GM19239 (cell line): ENCODE results near the gene CCDC9B.
A peak's percentile ranks its signal among the peaks of the same experiment; 100 is the strongest.

Experiments used
- DNase-seq: peaks from one replicate; pipeline ENCODE4 v3.0.0; 2011; ENCODE audit warnings: low spot score; ENCODE audit not compliant: insufficient read length
- FAIRE-seq: peaks from 2 replicates; lab custom pipeline; 2011; peaks lifted over from hg19 to GRCh38; lab: Jason Lieb, UNC

Gene CCDC9B

GRCh38 chr15:40296561-40297230 is 44.0 kb downstream of the CCDC9B start:
- no peak for DNase-seq
- no peak for FAIRE-seq

GRCh38 chr15:40295877-40296560 is 44.7 kb downstream of the CCDC9B start:
- DNase-seq (no peak), FAIRE-seq (no peak)

- FAIRE-seq (no peak), DNase-seq (no peak)
Measured at GRCh38 chr15:40295297-40295696, 45.4 kb downstream of the CCDC9B start.

GRCh38 chr15:40293905-40294895 is 46.5 kb downstream of the CCDC9B start:
- no peak for DNase-seq
- FAIRE-seq: no peak

GRCh38 chr15:40293006-40293405 is 47.7 kb downstream of the CCDC9B start:
- FAIRE-seq (no peak), DNase-seq (no peak)

- FAIRE-seq: no peak
- no peak for DNase-seq
Measured at GRCh38 chr15:40292246-40292645, 48.5 kb downstream of the CCDC9B start.

- FAIRE-seq: no peak
Measured at GRCh38 chr15:40290918-40291574, 49.7 kb downstream of the CCDC9B start.

GRCh38 chr15:40290545-40290917 is 50.2 kb downstream of the CCDC9B start:
- no peak for FAIRE-seq
- DNase-seq: no peak

More at GRCh38 chr15:40290918-40291574, 49.7 kb downstream of the CCDC9B start:
- no peak for DNase-seq

- DNase-seq (no peak), FAIRE-seq (no peak)
Measured at GRCh38 chr15:40289140-40289775, 51.5 kb downstream of the CCDC9B start.

GRCh38 chr15:40287968-40288367 is 52.8 kb downstream of the CCDC9B start:
- DNase-seq (no peak), FAIRE-seq (no peak)

GRCh38 chr15:40287505-40287904 is 53.2 kb downstream of the CCDC9B start:
- FAIRE-seq: no peak
- DNase-seq: no peak

- DNase-seq (no peak), FAIRE-seq (no peak)
Measured at GRCh38 chr15:40286794-40287193, 53.9 kb downstream of the CCDC9B start.

- no peak for FAIRE-seq
- DNase-seq: no peak
Measured at GRCh38 chr15:40286061-40286532, 54.6 kb downstream of the CCDC9B start.

- DNase-seq (no peak), FAIRE-seq (no peak)
Measured at GRCh38 chr15:40285554-40286011, 55.2 kb downstream of the CCDC9B start.

- FAIRE-seq (no peak), DNase-seq (no peak)
Measured at GRCh38 chr15:40285151-40285550, 55.6 kb downstream of the CCDC9B start.

GRCh38 chr15:40283615-40284300 is 57.0 kb downstream of the CCDC9B start:
- DNase-seq: no peak
- no peak for FAIRE-seq

GRCh38 chr15:40282869-40283614 is 57.7 kb downstream of the CCDC9B start, which contains the start of gene ANKRD63:
TSS of gene ANKRD63 (minus strand) at chr15:40283064. CDS start at chr15:40282586, 478 bp downstream.
- FAIRE-seq: no peak

More at GRCh38 chr15:40282869-40283614, 57.7 kb downstream of the CCDC9B start, which contains the start of gene ANKRD63:
- peak; percentile 59 for DNase-seq
